Body of pancreas (tissue), 4 donors: ENCODE measurements around the gene IGSF21.

ENCODE experiments used
- CTCF ChIP-seq, 7 experiments: fragments of 450-650 bp in 4 of 7; fragments of 200-600 bp in 3 of 7; sonication (generic) in 3 of 7; IDR thresholded peaks; one replicate each; pipeline ENCODE4 v1.5.1; 2016 to 2019; ENCODE audit warnings: antibody characterized with exemption in 7 of 7
- POLR2A ChIP-seq, 3 donors: fragments of 450-650 bp; IDR thresholded peaks; one replicate each; pipeline ENCODE4 v1.6.1; 2016; ENCODE audit warnings: antibody characterized with exemption in 3 of 3, mild to moderate bottlenecking in 2 of 3

- TF ChIP-seq CTCF (IDR thresholded peaks at IDR 0.05) (no peak), POLR2A (IDR thresholded peaks at IDR 0.05) (no peak)
Observed at GRCh38 chr1:18411321-18411720, 303.7 kb downstream of the IGSF21 start.
